ENCODE results near the gene B9D1. TPM values are rescaled to one million over a fixed set of nuclear protein-coding genes. Genes with fewer than 3 reads are reported as not detected.

The B9D1 gene
- 33.8 and 39.7 TPM in 2 replicates for total RNA-seq (2014; rRNA removed; shearing (Covaris generic))
- 31.1 and 33.8 TPM in 2 replicates for polyA plus RNA-seq (2015; cell fraction: cytosol; rRNA removed)
- polyA plus RNA-seq (2015; cell fraction: nucleus; rRNA removed), result 19.6 and 22.1 TPM in 2 replicates

GRCh38 chr17:19362277-19363113 is at the start of gene B9D1:
Gene B9D1, minus strand, starts transcription at chr17:19362723. Its CDS starts 154 bp downstream, at chr17:19362569.
- DNase-seq (ENCODE audit: low read depth), result peak; percentile 84

- no peak for DNase-seq (ENCODE audit: low read depth)
Measured at GRCh38 chr17:19411631-19412030, 49.1 kb upstream of the B9D1 start.

- DNase-seq (ENCODE audit: low read depth), result no peak
Measured at GRCh38 chr17:19410875-19411620, 48.5 kb upstream of the B9D1 start, which contains the start of gene RNF112. Gene RNF112, plus strand, starts transcription at chr17:19411232. Its CDS starts 177 bp downstream, at chr17:19411409.

GRCh38 chr17:19410091-19410490 is 47.6 kb upstream of the B9D1 start:
- no peak for DNase-seq (ENCODE audit: low read depth)

- peak; percentile 44 for DNase-seq (ENCODE audit: low read depth)
Measured at GRCh38 chr17:19409509-19409908, 47.0 kb upstream of the B9D1 start.

- no peak for DNase-seq (ENCODE audit: low read depth)
Measured at GRCh38 chr17:19409066-19409465, 46.5 kb upstream of the B9D1 start.

GRCh38 chr17:19408346-19408710 is 45.8 kb upstream of the B9D1 start:
- no peak for DNase-seq (ENCODE audit: low read depth)

GRCh38 chr17:19407601-19408345 is 45.2 kb upstream of the B9D1 start:
- DNase-seq (ENCODE audit: low read depth), result no peak

- DNase-seq (ENCODE audit: low read depth), result no peak
Measured at GRCh38 chr17:19405114-19405513, 42.6 kb upstream of the B9D1 start.

GRCh38 chr17:19404264-19404663 is 41.7 kb upstream of the B9D1 start:
- no peak for DNase-seq (ENCODE audit: low read depth)

- DNase-seq (ENCODE audit: low read depth), result no peak
Measured at GRCh38 chr17:19403021-19403420, 40.5 kb upstream of the B9D1 start.

GRCh38 chr17:19402171-19402570 is 39.6 kb upstream of the B9D1 start:
- DNase-seq (ENCODE audit: low read depth), result no peak

- DNase-seq (ENCODE audit: low read depth), result no peak
Measured at GRCh38 chr17:19401321-19402010, 38.9 kb upstream of the B9D1 start.

GRCh38 chr17:19399750-19400450 is 37.4 kb upstream of the B9D1 start:
- DNase-seq (ENCODE audit: low read depth), result no peak

GRCh38 chr17:19398301-19399181 is 36.0 kb upstream of the B9D1 start:
- peak; percentile 26 for DNase-seq (ENCODE audit: low read depth)

GRCh38 chr17:19397556-19398041 is 35.1 kb upstream of the B9D1 start:
- no peak for DNase-seq (ENCODE audit: low read depth)

GRCh38 chr17:19392303-19392702 is 29.8 kb upstream of the B9D1 start:
- no peak for DNase-seq (ENCODE audit: low read depth)

GRCh38 chr17:19391432-19391831 is 28.9 kb upstream of the B9D1 start:
- no peak for DNase-seq (ENCODE audit: low read depth)

GRCh38 chr17:19390951-19391350 is 28.4 kb upstream of the B9D1 start:
- no peak for DNase-seq (ENCODE audit: low read depth)
